Hepatocyte (in vitro differentiated cells): ENCODE data around the gene RNASEH2A.

Experiments
- CTCF ChIP-seq: fragments of 200-600 bp; sonication (generic); IDR thresholded peaks from 2 replicates; pipeline ENCODE4 v1.5.1; 2016; ENCODE audit warnings: antibody characterized with exemption, mild to moderate bottlenecking; ENCODE audit not compliant: poor library complexity
- EZH2 ChIP-seq: fragments of 200-600 bp; sonication (generic); IDR thresholded peaks from 2 replicates; pipeline ENCODE4 v1.6.1; 2016; ENCODE audit warnings: antibody characterized with exemption, mild to moderate bottlenecking, borderline replicate concordance

GRCh38 chr19:12794971-12795381, 11.4 kb upstream of the RNASEH2A start:
- TF ChIP-seq CTCF (no peak), EZH2 (no peak)
